Neural progenitor cell (in vitro differentiated cells): ENCODE results near the gene CADM1.

Experiments
- CTCF ChIP-seq: fragments of 200-600 bp; sonication (generic); IDR thresholded peaks from 2 replicates; pipeline ENCODE4 v1.5.1; 2017; ENCODE audit warnings: antibody characterized with exemption, mild to moderate bottlenecking
- EZH2 ChIP-seq: fragments of 200-600 bp; sonication (generic); IDR thresholded peaks from 2 replicates; pipeline ENCODE4 v1.6.1; 2017; ENCODE audit warnings: antibody characterized with exemption, mild to moderate bottlenecking, moderate library complexity
- EZH2phosphoT487 ChIP-seq: fragments of 200-600 bp; sonication (generic); IDR thresholded peaks from 2 replicates; pipeline ENCODE4 v1.6.1; 2017; ENCODE audit warnings: antibody characterized with exemption

GRCh38 chr11:115314330-115314920 lies 189.8 kb downstream of the CADM1 start:
- no peak for TF ChIP-seq CTCF
- no peak for TF ChIP-seq EZH2
- no peak for TF ChIP-seq EZH2phosphoT487
